Measurements from ENCODE around the gene PTPRM.

The PTPRM gene

GRCh38 chr18:7899078-7899477 lies 332.0 kb downstream of the PTPRM start:
- no peak for DNase-seq (ENCODE audit: low read depth)

DNA sequence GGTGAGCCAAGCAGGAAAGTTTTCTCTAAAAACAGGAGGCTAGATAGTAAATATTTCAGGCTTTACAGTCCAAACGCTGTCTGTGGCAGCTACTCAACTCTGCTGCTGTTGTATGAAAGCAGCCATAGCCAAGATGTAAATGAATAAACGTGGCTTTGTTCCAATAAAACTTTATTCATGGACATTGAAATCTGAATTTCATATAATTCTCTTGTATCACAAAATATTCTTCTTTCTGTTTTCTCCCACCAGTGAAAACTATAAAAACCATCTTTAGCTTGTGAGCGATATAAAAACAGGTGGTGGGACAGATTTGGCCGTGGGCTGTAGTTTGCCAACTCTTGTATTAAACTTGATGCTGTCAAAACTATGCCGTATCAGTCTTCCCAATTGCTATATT lies 333.0 kb downstream of the PTPRM start:
- no peak for DNase-seq (ENCODE audit: low read depth)

DNA sequence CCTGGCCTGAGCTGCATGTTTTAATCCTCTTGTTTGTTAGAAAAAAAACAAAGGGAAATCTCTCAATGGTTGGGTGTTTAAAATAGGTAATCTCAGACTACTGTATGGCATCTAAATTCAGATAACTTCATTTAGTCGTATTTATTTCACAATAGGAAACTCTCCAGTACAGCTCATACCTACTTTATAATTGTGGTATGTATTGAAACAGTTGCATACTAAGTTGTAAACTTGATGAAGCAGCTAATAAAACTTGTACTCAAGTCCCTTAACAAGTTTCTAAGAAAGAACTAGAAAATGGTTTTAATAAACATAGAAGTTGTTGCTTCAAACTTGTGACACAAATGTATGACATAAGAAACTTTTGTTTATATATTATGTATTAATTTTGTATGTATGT lies 334.5 kb downstream of the PTPRM start:
- no peak for DNase-seq (ENCODE audit: low read depth)

DNA sequence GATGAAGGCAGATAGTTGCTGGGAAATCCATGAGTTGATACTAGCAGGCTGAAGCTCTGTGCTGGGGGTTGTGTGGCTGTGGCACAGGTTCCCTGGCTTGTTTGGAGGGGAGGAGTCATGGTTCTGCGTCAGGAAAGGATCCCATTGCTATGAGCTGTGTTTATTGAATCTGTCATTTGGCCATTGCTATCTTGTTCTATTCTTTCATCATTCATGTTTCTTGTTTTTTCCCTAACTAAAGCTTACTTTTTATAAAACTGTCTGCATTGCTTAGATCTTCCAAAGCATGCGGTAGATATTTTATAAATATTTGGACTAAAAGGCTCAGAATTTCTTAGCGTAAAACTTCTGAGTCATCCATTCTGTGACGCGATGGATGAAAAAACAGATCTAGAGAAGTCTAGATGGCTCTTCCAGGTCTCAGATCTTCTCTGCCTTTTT lies 335.3 kb downstream of the PTPRM start:
- DNase-seq (ENCODE audit: low read depth), result no peak

DNA sequence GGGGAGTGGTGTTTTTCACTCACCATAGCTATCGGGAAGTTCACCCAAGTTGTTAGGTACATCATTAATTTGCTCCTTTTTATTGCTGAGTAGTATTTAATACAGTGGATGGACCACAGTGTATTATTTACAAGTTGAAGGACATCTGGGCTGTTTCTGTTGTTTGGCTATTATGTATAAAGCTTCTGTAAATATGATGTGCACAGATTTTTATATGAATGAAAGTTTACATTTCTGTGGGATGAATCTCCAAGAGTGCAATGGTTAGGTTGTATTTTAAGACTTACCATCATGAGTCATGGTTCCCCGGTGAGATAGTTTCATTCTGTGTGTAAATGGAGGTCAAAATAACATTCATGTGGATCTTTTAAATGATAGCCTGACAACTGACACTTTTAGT lies 337.4 kb downstream of the PTPRM start:
- DNase-seq (ENCODE audit: low read depth), result no peak

DNA sequence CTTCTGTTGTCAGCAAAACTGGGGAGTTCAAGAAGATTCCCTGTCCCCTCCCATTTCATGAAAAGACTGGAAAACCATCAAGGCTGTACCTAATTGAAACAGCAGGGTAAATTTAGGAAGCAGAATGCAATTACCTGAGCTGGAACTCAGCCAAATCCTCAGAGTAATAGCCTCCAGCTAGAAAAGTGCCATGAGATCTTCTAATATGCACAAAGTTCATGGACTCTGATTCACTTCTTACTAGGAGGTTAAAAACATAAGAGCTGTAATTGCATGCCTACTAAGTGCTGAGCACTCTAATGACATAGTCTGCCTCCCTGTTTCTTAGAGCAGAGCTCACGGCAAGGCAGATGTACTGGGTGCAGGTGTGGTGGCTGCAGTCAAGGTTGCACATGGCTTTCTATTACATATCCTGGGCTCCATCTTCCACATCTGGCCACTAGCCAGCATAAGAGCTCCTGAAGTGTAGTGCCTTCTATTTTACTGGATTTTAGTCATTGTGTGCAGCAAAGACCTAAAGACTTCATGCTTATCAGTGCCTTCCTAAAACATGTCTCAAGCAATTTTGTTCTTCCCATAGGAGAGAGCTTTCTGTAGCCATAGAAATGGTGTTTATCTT lies 341.7 kb downstream of the PTPRM start:
- no peak for DNase-seq (ENCODE audit: low read depth)

DNA sequence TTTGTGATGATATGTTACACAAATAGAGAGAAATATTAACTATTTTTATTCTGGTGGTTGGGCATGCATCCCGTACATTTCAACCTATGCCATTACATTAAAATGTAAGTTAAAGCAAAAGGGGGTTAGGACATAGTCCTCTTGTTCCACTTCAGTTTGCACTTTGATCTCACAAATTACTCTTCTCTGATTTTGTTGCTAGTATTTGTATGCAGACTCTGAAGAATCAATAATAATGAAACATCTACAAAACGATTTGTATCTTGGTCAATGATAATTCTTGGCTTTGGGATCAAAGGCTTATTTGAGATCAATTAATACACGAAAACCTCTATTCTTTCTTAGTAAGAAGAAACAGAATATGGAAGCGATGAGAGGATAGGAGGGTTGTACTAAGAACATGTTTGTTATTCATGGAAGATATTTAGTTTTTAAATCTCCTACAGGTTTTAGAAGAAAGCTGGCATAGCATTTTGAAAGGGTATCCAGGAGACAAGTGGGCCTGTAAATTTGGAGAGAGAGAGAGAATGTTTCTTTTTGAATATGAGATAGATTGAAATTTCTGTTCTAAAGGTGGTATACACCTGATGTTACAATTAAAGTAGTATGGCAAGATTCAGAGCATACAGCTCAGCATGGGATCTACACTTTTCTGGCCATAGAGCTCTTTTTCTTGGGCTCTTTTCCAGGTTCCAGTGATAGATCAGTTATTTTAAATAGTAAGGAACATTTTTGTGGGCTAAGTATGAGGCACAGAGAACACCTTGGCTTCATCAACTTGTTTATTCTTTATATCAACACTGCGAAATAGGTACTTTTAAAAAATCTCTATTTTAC lies 347.9 kb downstream of the PTPRM start:
- no peak for DNase-seq (ENCODE audit: low read depth)

GRCh38 chr18:7918701-7919100 lies 351.6 kb downstream of the PTPRM start:
- DNase-seq (ENCODE audit: low read depth), result no peak

DNA sequence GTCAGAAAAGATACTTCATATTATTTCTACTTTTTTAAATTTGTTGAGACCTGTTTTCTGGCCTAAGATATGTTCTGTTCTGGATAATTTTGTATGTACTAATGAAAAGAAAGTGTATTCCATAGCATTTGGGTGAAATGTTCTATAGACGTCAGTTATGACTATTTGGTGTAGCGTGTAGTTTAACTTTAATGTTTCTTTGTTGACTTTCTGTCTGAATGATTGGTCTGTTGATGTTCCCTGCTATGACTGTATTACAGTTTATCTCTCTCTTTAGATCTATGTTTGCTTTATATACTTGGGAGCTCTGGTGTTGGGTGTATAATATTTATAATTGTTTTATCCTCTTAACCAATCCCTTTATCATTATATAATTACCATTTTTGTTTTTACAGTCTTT lies 352.4 kb downstream of the PTPRM start:
- DNase-seq (ENCODE audit: low read depth), result no peak

GRCh38 chr18:7921938-7922587 lies 354.9 kb downstream of the PTPRM start:
- DNase-seq (ENCODE audit: low read depth), result no peak

DNA sequence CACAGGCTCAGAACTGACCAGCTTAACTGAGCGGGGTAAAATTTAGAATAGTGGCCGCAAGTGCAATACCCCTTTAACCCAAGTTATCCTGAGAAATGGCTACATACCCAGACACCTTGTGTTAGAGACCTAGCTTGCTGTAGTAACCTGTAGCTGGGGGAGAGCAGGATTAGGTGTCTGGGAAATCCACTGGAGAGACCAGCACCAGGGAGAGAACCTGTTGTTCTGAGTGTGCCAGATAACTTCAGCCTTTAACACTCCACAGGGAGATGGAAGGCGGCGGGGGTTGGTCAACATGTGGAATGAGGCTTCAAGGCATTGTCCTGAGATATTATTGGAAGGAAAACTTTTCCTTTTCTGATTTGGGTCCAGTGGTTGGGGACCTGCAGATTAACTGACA lies 356.0 kb downstream of the PTPRM start:
- DNase-seq (ENCODE audit: low read depth), result no peak

GRCh38 chr18:7924616-7925015 lies 357.5 kb downstream of the PTPRM start:
- DNase-seq (ENCODE audit: low read depth), result no peak

- no peak for DNase-seq (ENCODE audit: low read depth)
These were observed 359.4 kb downstream of the PTPRM start for GRCh38 chr18:7926526-7926925.

- no peak for DNase-seq (ENCODE audit: low read depth)
These were observed 360.0 kb downstream of the PTPRM start for GRCh38 chr18:7927119-7927518.

DNA sequence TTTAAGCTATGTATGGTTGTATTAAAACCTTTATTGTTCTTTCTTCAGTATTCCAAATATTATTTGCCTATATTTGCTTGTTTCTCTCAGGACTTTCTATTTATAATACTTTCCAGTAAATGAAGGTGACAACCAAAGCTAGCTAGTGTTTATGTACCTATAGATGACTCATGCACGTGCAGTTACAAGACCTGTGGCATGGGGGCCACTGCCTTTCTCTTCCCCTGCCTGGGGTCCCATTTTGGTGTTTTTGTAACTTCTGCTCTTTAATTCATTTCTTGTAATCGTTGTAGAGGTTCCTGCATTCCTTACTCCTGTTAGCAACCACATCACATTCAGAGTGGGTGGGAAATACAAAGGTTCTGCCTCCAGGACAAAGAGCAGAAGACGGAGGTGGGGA lies 364.6 kb downstream of the PTPRM start:
- no peak for DNase-seq (ENCODE audit: low read depth)

- no peak for DNase-seq (ENCODE audit: low read depth)
These were observed 370.2 kb downstream of the PTPRM start for GRCh38 chr18:7937268-7937667.

- no peak for DNase-seq (ENCODE audit: low read depth)
These were observed 372.4 kb downstream of the PTPRM start for GRCh38 chr18:7939521-7939920.

DNA sequence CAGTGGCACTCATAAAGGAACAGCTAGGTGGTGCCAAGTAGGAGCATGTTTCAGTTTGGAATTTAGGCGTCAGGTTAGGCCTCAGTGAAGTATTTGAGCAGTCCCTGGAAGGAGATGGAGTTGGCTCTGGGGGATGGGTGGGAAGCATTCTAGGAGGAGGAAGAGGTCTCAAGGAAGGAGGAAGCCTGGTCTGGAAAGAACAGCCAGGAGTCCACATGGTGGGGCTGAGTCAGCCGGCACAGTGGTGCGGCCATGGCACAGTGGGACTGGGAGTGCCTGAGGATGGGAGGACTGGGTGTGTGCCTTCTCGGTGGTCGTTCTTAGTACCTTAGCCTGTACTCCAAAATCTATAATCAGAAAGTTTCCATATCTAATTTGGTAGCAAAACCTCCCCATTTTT lies 373.3 kb downstream of the PTPRM start:
- no peak for DNase-seq (ENCODE audit: low read depth)

DNA sequence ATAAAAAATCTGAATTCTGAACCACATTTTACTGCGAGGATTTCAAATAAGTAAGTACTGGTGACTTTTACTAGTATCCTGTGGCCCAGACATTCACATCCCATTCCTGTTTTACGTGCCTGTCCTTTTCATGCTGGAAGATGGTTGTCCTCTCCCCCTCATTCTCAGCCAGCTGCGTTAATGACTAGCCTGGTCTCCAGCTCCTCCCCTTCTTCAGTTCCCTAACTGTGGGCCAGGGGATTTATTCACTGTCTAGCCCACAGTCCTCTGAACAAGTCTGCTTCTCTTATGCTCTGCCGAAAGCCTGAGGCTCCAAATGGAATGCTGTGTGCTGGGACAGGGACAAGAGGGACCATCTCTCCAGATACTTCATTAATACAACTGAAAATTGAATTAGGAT lies 373.9 kb downstream of the PTPRM start:
- no peak for DNase-seq (ENCODE audit: low read depth)

DNA sequence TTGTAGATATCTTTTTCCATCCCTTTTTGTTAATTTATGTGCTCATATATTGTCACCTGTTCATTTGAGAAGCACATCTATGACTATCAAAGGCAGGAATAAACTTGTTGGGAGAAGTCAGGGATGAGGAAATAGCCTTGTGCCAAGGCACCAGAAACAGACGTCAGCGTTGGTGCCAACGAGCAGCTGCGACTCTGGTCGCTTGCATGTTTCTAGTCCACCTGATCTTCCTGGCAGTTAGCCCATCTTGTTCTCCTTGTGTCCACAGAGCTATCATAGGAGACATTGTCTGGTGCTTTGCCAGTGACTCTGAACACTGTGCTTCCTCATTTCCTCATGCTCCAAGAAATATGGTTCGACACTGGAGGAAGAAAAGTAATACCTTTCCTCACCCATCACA lies 374.4 kb downstream of the PTPRM start:
- DNase-seq (ENCODE audit: low read depth), result no peak

GRCh38 chr18:7945882-7946281 lies 378.8 kb downstream of the PTPRM start:
- DNase-seq (ENCODE audit: low read depth), result no peak

GRCh38 chr18:7946734-7947377 lies 379.7 kb downstream of the PTPRM start:
- no peak for DNase-seq (ENCODE audit: low read depth)
